Smooth muscle cell (in vitro differentiated cells): ENCODE measurements around the gene SIPA1. TPM values are rescaled to one million over a fixed set of nuclear protein-coding genes. Genes with fewer than 3 reads are reported as not detected.

Source experiments
- DNase-seq: peaks from one replicate; lab custom pipeline; 2025; ENCODE audit not compliant: unreplicated experiment; lab: John Stamatoyannopoulos, UW
- H2AFZ ChIP-seq: fragments of 200-600 bp; sonication (generic); 2 replicates; pipeline ENCODE4 v1.6.0; 2016; ENCODE audit warnings: antibody characterized with exemption, low read depth, mild to moderate bottlenecking
- H3F3A ChIP-seq: fragments of 200-600 bp; sonication (generic); 2 replicates; pipeline ENCODE4 v1.6.0; 2017; ENCODE audit warnings: antibody characterized with exemption, low read depth
- H3K27ac ChIP-seq: fragments of 200-600 bp; sonication (generic); 2 replicates; pipeline ENCODE4 v1.5.1; 2016; ENCODE audit warnings: low read depth, mild to moderate bottlenecking
- H3K27me3 ChIP-seq: fragments of 200-600 bp; sonication (generic); 2 replicates; pipeline ENCODE4 v1.6.1; 2016; ENCODE audit warnings: low read depth, mild to moderate bottlenecking
- H3K36me3 ChIP-seq: fragments of 200-600 bp; sonication (generic); 2 replicates; pipeline ENCODE4 v1.5.1; 2016; ENCODE audit warnings: low read depth
- H3K4me1 ChIP-seq: fragments of 200-600 bp; sonication (generic); 2 replicates; pipeline ENCODE4 v1.5.1; 2016; ENCODE audit warnings: low read depth
- H3K4me2 ChIP-seq: fragments of 200-600 bp; sonication (generic); 2 replicates; pipeline ENCODE4 v1.6.0; 2016; ENCODE audit warnings: mild to moderate bottlenecking
- H3K4me3 ChIP-seq: fragments of 200-600 bp; sonication (generic); 2 replicates; pipeline ENCODE4 v1.5.1; 2016; ENCODE audit warnings: mild to moderate bottlenecking
- H3K79me2 ChIP-seq: fragments of 200-600 bp; sonication (generic); 2 replicates; pipeline ENCODE4 v1.6.0; 2016; ENCODE audit warnings: low read depth, mild to moderate bottlenecking
- H3K9ac ChIP-seq: fragments of 200-600 bp; sonication (generic); 2 replicates; pipeline ENCODE4 v1.6.0; 2016; ENCODE audit warnings: low read depth
- H3K9me3 ChIP-seq: fragments of 200-600 bp; sonication (generic); replicated peaks from 2 replicates; pipeline ENCODE4 v1.5.1; 2016; ENCODE audit warnings: low read depth
- H4K20me1 ChIP-seq: fragments of 200-600 bp; sonication (generic); 2 replicates; pipeline ENCODE4 v1.6.0; 2016; ENCODE audit warnings: low read depth
- CTCF ChIP-seq: fragments of 200-600 bp; sonication (generic); IDR thresholded peaks from 2 replicates; pipeline ENCODE4 v1.5.1; 2017; ENCODE audit warnings: borderline replicate concordance, mild to moderate bottlenecking, antibody characterized with exemption; ENCODE audit not compliant: insufficient read depth, poor library complexity, severe bottlenecking
- WGBS: methylation state at CpG from one replicate; pipeline ENCODE4 v1.1.7; 2016; ENCODE audit warnings: low lambda C conversion rate; 5-methylcytosine and 5-hydroxymethylcytosine counted together
- polyA plus RNA-seq: library from polyadenylated mRNA; unstranded; fragments of >200 nt; fragmentation: Nextera tagmentation; extraction: Ambion mirVana; gene quantifications from 2 replicates; pipeline ENCODE4 v1.2.1, GENCODE V29; 2016
- total RNA-seq: library from RNA; depleted of rRNA; stranded (reverse); fragments of >200 nt; gene quantifications from 2 replicates; pipeline ENCODE4 v1.2.3, GENCODE V29; 2014

The SIPA1 gene
- total and polyA plus RNA-seq, 2 experiments from 2014 or later, result 9.8 to 67.6 TPM

DNA sequence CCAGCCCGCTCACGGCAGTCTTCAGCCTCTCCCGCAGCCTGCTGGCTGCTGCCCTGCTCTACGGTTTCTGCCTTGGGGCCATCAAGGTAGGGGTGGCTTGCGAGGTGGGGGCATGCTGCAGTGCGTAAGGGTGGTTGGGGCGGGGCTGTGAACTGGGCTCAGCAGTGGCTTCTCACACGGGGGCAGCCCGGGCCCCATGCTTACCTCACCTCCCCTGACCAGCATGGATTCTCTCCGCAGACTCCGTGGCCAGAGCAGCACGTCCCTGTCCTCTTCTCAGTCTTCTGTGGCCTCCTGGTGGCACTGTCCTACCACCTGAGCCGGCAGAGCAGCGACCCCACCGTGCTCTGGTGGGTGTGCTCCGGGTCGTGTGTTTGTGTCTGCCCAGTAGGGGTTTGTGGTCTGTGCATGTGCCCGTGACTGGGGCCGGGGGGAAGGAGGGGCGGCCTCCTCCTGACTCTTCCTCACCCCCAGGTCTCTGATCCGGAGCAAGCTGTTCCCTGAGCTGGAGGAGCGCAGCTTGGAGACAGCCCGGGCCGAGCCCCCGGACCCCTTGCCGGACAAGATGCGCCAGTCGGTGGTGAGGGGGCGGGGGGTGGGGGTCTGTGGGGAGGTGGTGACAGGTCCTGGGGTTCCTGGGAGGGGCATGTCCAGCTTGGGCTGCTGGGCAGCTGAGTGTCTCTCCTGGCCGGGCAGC is 12.8 kb upstream of the SIPA1 start:
- H4K20me1 ChIP-seq, result no peaks in the 10 kb centered on the region

DNA sequence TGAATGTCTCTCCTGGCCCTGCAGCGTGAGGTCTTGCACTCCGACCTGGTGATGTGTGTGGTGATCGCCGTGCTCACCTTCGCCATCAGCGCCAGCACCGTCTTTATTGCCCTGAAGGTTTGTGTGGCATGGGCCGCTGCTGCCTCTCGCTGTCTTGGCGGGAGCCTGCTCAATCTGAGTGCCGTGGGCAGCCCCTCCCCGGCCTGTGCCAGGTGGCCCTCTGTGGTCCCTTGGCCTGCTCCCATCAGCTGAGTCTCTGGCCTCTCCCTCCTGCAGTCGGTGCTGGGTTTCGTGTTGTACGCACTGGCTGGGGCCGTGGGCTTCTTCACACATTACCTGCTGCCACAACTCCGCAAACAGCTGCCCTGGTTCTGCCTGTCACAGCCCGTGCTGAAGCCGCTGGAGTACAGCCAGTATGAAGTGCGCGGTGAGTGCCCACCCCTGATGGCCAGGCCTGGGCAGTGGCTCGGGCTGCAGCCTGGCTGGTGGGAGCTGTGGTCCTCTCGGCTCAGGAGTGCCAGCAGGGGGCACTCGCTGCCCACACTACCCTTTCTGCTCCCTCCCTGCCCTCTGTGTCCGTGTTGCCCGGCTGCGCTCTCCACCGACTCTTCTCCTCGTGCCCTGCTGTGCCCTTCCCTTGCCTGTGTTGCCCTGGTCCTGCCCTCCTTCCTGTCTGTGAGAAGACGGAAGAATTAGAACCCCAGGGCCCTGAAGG is 12.1 kb upstream of the SIPA1 start:
- Histone ChIP-seq H3K9ac (no peak overlapping the region), H3K36me3 (no peaks in the 10 kb centered on the region), H3K4me2 (no peak overlapping the region), H3K4me1 (no peaks in the 10 kb centered on the region), H3K27ac (no peak overlapping the region), H3K79me2 (no peaks in the 10 kb centered on the region), H3F3A (no peaks in the 10 kb centered on the region), H3K9me3 (no peaks in the 10 kb centered on the region), H3K4me3 (no peak overlapping the region), H2AFZ (no peak overlapping the region), H3K27me3 (no peaks in the 10 kb centered on the region), H4K20me1 (no peaks in the 10 kb centered on the region)
- DNase-seq, result no peak
- 88% methylated on average over 30 of the region's 30 CpGs for WGBS
- TF ChIP-seq CTCF, result peak; percentile 24

More for the DNA sequence above, 12.8 kb upstream of the SIPA1 start:
- H3K27me3 ChIP-seq, result no peaks in the 10 kb centered on the region
- TF ChIP-seq CTCF, result no peak
- no peaks in the 10 kb centered on the region for H3K4me1 ChIP-seq
- 97% methylated on average over 18 of the region's 30 CpGs for WGBS
- H3K9ac ChIP-seq, result no peak overlapping the region
- no peak overlapping the region for H3K4me2 ChIP-seq
- no peak overlapping the region for H2AFZ ChIP-seq
- no peaks in the 10 kb centered on the region for H3K36me3 ChIP-seq
- H3F3A ChIP-seq, result no peaks in the 10 kb centered on the region
- H3K27ac ChIP-seq, result no peak overlapping the region
- no peaks in the 10 kb centered on the region for H3K79me2 ChIP-seq
- no peak for DNase-seq
- no peak overlapping the region for H3K4me3 ChIP-seq
- H3K9me3 ChIP-seq, result no peaks in the 10 kb centered on the region

DNA sequence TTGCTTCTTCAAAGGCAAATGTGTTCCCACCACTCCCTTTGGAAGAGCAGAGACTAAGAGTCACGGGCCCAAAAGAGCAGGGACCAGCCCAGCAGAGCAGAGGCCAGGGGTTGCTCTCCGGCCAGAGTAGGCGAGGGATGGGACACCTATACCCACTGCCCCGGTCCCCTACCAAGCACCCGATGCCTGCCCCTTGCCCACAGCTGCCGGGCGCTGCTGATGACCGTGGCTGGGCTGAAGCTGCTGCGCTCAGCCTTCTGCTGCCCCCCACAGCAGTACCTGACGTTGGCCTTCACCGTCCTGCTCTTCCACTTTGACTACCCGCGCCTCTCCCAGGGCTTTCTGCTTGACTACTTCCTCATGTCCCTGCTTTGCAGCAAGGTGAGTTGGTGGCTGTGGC is 10.7 kb upstream of the SIPA1 start:
- Histone ChIP-seq H3F3A (no peaks in the 10 kb centered on the region), H3K4me3 (no peak overlapping the region), H2AFZ (no peak overlapping the region), H3K4me2 (no peak overlapping the region), H4K20me1 (no peaks in the 10 kb centered on the region), H3K9me3 (no peaks in the 10 kb centered on the region), H3K36me3 (no peaks in the 10 kb centered on the region), H3K4me1 (no peaks in the 10 kb centered on the region), H3K79me2 (no peaks in the 10 kb centered on the region), H3K27ac (no peak overlapping the region), H3K27me3 (no peaks in the 10 kb centered on the region), H3K9ac (no peak overlapping the region)
- DNase-seq, result no peak
- WGBS, result 97% methylated on average over 13 of the region's 13 CpGs
- TF ChIP-seq CTCF, result no peak
